MCF 10A (cell line): ENCODE results near the gene OPRD1. TPM values are rescaled to one million over a fixed set of nuclear protein-coding genes. Genes with fewer than 3 reads are reported as not detected.

Source experiments
- BruUV-seq: library from RNA; stranded (reverse); fragments of 400-500 nt; replicated peaks from 2 replicates; lab custom pipeline; 2021; lab: Mats Ljungman, UMichigan
- CTCF ChIA-PET: fragments of 300-600 bp; sonication (Branson Sonifier 250); formaldehyde crosslinking; extraction: SDS; loops from one replicate; lab custom pipeline; 2021; ENCODE audit warnings: antibody characterized with exemption, inconsistent platforms; lab: Yijun Ruan, JAX
- POLR2A ChIA-PET: fragments of 300-600, 350-650 bp; sonication (Branson Sonifier 250); formaldehyde crosslinking; extraction: SDS; loops from one replicate; lab custom pipeline; 2020; ENCODE audit warnings: antibody characterized with exemption, inconsistent platforms; lab: Yijun Ruan, JAX
- DNase-seq: peaks from one replicate; pipeline ENCODE4 v3.0.0-alpha.2; 2018; ENCODE audit not compliant: unreplicated experiment
- H3K27ac Mint-ChIP-seq: one replicate; pipeline ENCODE4 v1.8.0; 2022; ENCODE audit warnings: mild to moderate bottlenecking, low read depth, mixed read lengths; ENCODE audit not compliant: unreplicated experiment
- H3K27me3 Mint-ChIP-seq: one replicate; pipeline ENCODE4 v1.8.0; 2022; ENCODE audit warnings: mixed read lengths; ENCODE audit not compliant: insufficient read depth, unreplicated experiment
- H3K36me3 Mint-ChIP-seq: one replicate; pipeline ENCODE4 v1.8.0; 2022; ENCODE audit warnings: mild to moderate bottlenecking, moderate library complexity, mixed read lengths; ENCODE audit not compliant: insufficient read depth, unreplicated experiment
- H3K4me1 Mint-ChIP-seq: one replicate; pipeline ENCODE4 v1.8.0; 2022; ENCODE audit warnings: mixed read lengths; ENCODE audit not compliant: insufficient read depth, unreplicated experiment
- H3K4me3 Mint-ChIP-seq: one replicate; pipeline ENCODE4 v1.8.0; 2022; ENCODE audit warnings: mild to moderate bottlenecking, moderate library complexity, mixed read lengths; ENCODE audit not compliant: unreplicated experiment
- H3K9me3 Mint-ChIP-seq: one replicate; pipeline ENCODE4 v1.8.0; 2022; ENCODE audit warnings: mixed read lengths; ENCODE audit not compliant: unreplicated experiment
- intact Hi-C: fragments of 100-400 bp; cut with micrococcal nuclease; formaldehyde crosslinking; loops from 2 replicates; pipeline ENCODE4 v1.14.1; 2022
- total RNA-seq: library from RNA; stranded (reverse); gene quantifications from 2 replicates; pipeline ENCODE4 v1.2.3, GENCODE V29; 2022
- TF ChIP-seq, protein P1 (sequence below): fragments of 200-600 bp; IDR thresholded peaks from one replicate; pipeline ENCODE4 v1.8.0; 2022; ENCODE audit warnings: antibody characterized with exemption, mild to moderate bottlenecking; ENCODE audit not compliant: unreplicated experiment

Gene OPRD1
- total RNA-seq, 1 experiment from 2014 or later: not detected

DNA sequence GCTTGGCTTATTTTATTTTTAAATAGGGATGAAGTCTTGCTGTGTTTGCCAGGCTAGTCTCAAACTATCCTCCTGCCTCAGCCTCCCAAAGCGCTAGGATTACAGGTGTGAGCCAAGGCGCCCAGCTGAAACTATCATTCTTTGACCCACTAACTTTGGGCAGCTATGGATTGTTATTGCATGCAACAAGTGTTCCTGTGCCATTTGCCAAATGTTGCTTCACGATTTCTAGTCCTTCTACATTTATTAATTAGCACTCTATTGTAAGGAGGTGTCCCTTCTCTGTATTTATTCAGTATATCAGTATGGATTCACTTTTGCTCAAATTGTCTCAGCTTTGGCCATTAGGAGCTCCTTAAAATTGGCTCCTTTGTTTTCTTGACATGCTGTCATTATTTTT is 38.9 kb upstream of the OPRD1 start:
- no peaks in the 10 kb centered on the region for H3K27me3 Mint-ChIP-seq
- H3K4me3 Mint-ChIP-seq: no peak overlapping the region
- ChIA-PET CTCF (interaction anchor here (0.6 kb wide), 1 partner anchor 14 kb away, joined by 3 read pairs; no protein-coding TSS in a partner anchor), POLR2A (interaction anchor here (1.2 kb wide), 1 partner anchor 9 kb away, joined by 3 read pairs; no protein-coding TSS in a partner anchor)
- intact Hi-C loops: no loop called here
- BruUV-seq: no TSS peak
- H3K27ac Mint-ChIP-seq: no peak overlapping the region
- TF ChIP-seq, protein P1, sequence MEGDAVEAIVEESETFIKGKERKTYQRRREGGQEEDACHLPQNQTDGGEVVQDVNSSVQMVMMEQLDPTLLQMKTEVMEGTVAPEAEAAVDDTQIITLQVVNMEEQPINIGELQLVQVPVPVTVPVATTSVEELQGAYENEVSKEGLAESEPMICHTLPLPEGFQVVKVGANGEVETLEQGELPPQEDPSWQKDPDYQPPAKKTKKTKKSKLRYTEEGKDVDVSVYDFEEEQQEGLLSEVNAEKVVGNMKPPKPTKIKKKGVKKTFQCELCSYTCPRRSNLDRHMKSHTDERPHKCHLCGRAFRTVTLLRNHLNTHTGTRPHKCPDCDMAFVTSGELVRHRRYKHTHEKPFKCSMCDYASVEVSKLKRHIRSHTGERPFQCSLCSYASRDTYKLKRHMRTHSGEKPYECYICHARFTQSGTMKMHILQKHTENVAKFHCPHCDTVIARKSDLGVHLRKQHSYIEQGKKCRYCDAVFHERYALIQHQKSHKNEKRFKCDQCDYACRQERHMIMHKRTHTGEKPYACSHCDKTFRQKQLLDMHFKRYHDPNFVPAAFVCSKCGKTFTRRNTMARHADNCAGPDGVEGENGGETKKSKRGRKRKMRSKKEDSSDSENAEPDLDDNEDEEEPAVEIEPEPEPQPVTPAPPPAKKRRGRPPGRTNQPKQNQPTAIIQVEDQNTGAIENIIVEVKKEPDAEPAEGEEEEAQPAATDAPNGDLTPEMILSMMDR: no peak
- DNase-seq: no peak
- no peaks in the 10 kb centered on the region for H3K4me1 Mint-ChIP-seq
- peaks cover 62% of the 10 kb centered on the region for H3K36me3 Mint-ChIP-seq
- no peaks in the 10 kb centered on the region for H3K9me3 Mint-ChIP-seq

- TF ChIP-seq, protein P1: no peak
- H3K9me3 Mint-ChIP-seq: no peaks in the 10 kb centered on the region
- intact Hi-C loops: no loop called here
- peak overlapping the region; percentile 64 for H3K4me3 Mint-ChIP-seq
- peaks cover 47% of the 10 kb centered on the region for H3K36me3 Mint-ChIP-seq
- DNase-seq: peak; percentile 45
- no TSS peak for BruUV-seq
- no peak overlapping the region for H3K27ac Mint-ChIP-seq
- no peaks in the 10 kb centered on the region for H3K4me1 Mint-ChIP-seq
- CTCF ChIA-PET: interaction anchor here (0.6 to 2.8 kb wide), 4 partner anchors 9 to 101 kb away, joined by 3 to 24 read pairs (median 7); no protein-coding TSS in a partner anchor
- POLR2A ChIA-PET: interaction anchor here (0.6 to 2.2 kb wide), 4 partner anchors 10 to 132 kb away, joined by 3 to 9 read pairs (median 5); partner anchors contain the start of gene YTHDF2
- H3K27me3 Mint-ChIP-seq: no peaks in the 10 kb centered on the region
Measured at GRCh38 chr1:28775121-28775942, 36.6 kb upstream of the OPRD1 start.

- H3K27ac Mint-ChIP-seq: no peak overlapping the region
- H3K36me3 Mint-ChIP-seq: peaks cover 39% of the 10 kb centered on the region
- POLR2A ChIA-PET: interaction anchor here (2.2 kb wide), 1 partner anchor 9 kb away, joined by 9 read pairs; no protein-coding TSS in a partner anchor
- CTCF ChIA-PET: interaction anchor here (0.8 to 2.8 kb wide), 3 partner anchors 8 to 100 kb away, joined by 3 to 24 read pairs (median 9); no protein-coding TSS in a partner anchor
- no peaks in the 10 kb centered on the region for H3K4me1 Mint-ChIP-seq
- DNase-seq: no peak
- no TSS peak for BruUV-seq
- no peaks in the 10 kb centered on the region for H3K9me3 Mint-ChIP-seq
- intact Hi-C loops: no loop called here
- TF ChIP-seq, protein P1: no peak
- H3K4me3 Mint-ChIP-seq: no peak overlapping the region
- H3K27me3 Mint-ChIP-seq: no peaks in the 10 kb centered on the region
Measured at GRCh38 chr1:28776341-28776740, 35.6 kb upstream of the OPRD1 start.

- intact Hi-C loops: no loop called here
Measured at GRCh38 chr1:28778021-28778420, 33.9 kb upstream of the OPRD1 start.

More at GRCh38 chr1:28778021-28778420, 33.9 kb upstream of the OPRD1 start:
- CTCF ChIA-PET: no interaction called here
- no peak overlapping the region for H3K4me3 Mint-ChIP-seq
- H3K27ac Mint-ChIP-seq: no peak overlapping the region
- no peaks in the 10 kb centered on the region for H3K9me3 Mint-ChIP-seq
- POLR2A ChIA-PET: interaction anchor here (0.6 kb wide), 1 partner anchor 915 kb away, joined by 4 read pairs; no protein-coding TSS in a partner anchor
- H3K4me1 Mint-ChIP-seq: peaks cover 7% of the 10 kb centered on the region
- no peaks in the 10 kb centered on the region for H3K27me3 Mint-ChIP-seq
- no peak for DNase-seq
- H3K36me3 Mint-ChIP-seq: peaks cover 26% of the 10 kb centered on the region
- no TSS peak for BruUV-seq
- TF ChIP-seq, protein P1: no peak
